HG03558 (cell line): ENCODE data around the gene PARPBP.
"Not testable (repeated sequence)": the region's sequence is repeated elsewhere in the genome, so short reads cannot be mapped to it uniquely, and the experiment has no call there.

Experiments
- ATAC-seq: cut with Tn5 transposase; IDR thresholded peaks from one replicate; pipeline ENCODE4 v1.9.1; 2021; ENCODE audit warnings: moderate number of reproducible peaks; ENCODE audit not compliant: unreplicated experiment; ENCODE audit errors: extremely low read depth

The PARPBP gene

DNA sequence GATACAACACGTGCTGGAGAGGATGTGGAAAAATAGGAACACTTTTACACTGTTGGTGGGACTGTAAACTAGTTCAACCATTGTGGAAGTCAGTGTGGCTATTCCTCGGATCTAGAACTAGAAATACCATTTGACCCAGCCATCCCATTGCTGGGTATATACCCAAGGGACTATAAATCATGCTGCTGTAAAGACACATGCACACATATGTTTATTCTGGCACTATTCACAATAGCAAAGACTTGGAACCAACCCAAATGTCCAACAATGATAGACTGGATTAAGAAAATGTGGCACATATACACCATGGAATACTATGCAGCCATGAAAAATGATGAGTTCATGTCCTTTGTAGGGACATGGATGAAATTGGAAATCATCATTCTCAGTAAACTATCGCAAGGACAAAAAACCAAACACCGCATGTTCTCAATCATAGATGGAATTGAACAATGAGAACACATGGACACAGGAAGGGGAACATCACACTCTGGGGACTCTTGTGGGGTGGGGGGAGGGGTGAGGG is 27.1 kb downstream of the PARPBP start:
- not testable (repeated sequence) for ATAC-seq

DNA sequence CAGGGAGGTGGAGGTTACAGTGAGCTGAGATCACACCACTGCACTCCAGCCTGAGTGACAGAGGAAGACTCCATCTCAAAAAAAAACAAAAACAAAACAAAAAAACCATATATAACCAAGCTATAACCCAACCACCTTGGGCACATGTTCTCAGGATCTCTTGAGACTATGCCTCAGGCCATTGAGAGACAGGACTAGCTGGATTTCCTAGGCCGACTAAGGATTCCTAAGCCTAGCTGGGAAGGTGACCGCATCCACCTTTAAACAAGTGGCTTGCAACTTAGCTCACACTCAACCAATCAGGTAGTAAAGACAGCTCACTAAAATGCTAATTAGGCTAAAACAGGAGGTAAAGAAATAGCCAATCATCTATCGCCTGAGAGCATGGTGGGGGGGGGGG is 35.2 kb downstream of the PARPBP start:
- ATAC-seq = not testable (repeated sequence)

GRCh38 chr12:102163383-102163782 is 43.4 kb downstream of the PARPBP start:
- ATAC-seq = no peak

DNA sequence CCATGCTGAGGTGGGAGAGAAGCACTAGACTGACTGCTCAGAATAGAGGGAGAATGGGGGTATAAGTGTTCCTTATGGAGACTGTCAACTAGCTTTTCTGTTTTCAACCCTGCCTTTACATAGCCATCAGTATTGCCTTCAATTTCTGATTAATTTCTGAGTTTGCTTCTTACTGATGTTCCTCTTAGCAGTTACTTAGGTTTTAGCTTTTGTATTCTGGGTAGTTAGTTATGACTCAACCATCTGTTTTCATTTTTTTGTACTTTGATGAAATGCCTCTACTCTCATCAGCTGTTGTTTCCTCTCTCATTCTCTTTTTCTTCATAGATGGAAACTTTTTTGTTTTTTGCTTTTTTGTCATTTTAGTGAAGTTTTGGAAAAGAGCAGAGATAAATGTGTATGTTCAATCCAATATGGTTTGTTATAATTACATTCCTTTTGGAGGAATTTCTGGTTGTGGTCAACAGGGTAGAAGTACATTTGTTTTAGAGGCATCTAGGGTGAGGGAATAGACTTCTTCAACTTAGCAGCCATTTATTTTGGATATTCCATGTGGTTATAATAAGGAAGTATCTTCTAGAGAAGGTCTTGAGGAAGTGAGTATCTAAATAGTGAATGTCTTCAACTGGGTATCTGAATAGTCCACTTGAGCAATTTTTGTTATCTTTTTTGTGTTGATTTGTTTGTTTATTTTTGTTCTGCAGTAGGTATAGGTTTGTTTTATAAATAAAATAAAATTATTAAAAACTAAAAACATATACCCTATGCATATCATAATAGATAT is 48.0 kb downstream of the PARPBP start:
- ATAC-seq = no peak

- ATAC-seq = no peak
Observed at GRCh38 chr12:102169922-102170621, 50.1 kb downstream of the PARPBP start.

DNA sequence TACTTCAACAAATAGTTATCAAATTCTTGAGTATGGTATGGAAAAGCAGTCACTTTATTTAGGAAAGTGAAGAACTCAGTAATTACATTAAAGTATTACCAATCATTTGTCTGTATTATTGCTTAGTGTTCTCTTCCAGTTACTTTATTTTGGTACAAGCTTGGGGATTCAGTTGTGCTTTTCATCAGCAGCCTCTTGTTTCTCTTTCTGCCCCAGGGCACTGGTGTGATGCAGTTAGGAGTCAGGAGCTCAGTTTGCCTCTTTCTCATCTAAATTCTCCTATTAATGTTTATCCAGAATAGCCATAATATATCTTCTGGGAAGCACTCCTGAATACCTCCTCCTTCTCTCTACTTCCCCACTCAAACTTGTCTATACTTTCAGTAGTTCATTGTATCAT is 52.0 kb downstream of the PARPBP start:
- no peak for ATAC-seq

GRCh38 chr12:102172436-102172835 is 52.5 kb downstream of the PARPBP start:
- ATAC-seq = no peak

GRCh38 chr12:102174117-102174516 is 54.1 kb downstream of the PARPBP start:
- ATAC-seq = no peak

GRCh38 chr12:102174761-102175160 is 54.8 kb downstream of the PARPBP start:
- ATAC-seq = no peak

DNA sequence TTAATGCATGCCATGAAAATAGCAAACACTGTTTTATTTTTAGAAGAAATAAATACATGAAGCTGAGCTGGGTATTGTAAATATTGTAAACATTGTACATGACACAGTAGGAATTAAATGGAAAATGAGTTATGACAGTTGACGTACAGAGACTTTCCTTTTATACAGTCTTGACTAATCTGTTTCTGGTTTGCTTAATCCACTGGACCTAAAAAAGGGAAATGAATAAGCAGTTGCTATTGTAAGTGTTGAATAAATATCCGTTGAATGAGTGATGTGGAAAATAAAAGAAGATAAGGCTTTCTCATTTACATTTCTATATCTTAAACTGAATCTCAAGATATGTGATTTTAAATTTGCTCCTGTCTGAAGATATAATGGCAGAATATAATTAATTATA is 62.7 kb downstream of the PARPBP start:
- ATAC-seq = no peak

- no peak for ATAC-seq
Observed at GRCh38 chr12:102195826-102196225, 75.8 kb downstream of the PARPBP start.

DNA sequence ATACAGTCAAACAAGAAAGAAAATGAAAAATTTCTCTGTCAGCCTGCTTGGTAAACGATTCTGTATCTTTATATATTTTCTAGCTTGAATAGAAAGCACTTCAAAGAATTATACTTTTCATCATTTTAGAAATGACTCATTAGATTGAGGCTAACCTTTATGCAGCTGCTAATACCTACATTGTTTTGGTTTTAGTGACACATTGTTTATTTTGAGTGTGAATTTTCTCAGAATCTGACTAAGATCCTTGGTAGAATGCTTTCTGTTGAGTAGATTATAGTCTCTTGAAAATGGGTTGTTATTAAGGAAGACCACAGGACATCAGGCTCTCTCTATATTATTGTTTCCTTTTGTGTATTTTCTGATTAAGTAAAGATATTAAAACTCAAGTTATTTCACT is 77.8 kb downstream of the PARPBP start, which contains the start of gene PMCH:
TSS of gene PMCH (minus strand) at position 45 of the 400 bp plus-strand sequence. CDS start 63 bp downstream, outside the sequence.
- ATAC-seq = peak; percentile 79

GRCh38 chr12:102201436-102202061 is 81.6 kb downstream of the PARPBP start:
- no peak for ATAC-seq

GRCh38 chr12:102202556-102202955 is 82.6 kb downstream of the PARPBP start:
- no peak for ATAC-seq

GRCh38 chr12:102204025-102204424 is 84.0 kb downstream of the PARPBP start:
- ATAC-seq = no peak

DNA sequence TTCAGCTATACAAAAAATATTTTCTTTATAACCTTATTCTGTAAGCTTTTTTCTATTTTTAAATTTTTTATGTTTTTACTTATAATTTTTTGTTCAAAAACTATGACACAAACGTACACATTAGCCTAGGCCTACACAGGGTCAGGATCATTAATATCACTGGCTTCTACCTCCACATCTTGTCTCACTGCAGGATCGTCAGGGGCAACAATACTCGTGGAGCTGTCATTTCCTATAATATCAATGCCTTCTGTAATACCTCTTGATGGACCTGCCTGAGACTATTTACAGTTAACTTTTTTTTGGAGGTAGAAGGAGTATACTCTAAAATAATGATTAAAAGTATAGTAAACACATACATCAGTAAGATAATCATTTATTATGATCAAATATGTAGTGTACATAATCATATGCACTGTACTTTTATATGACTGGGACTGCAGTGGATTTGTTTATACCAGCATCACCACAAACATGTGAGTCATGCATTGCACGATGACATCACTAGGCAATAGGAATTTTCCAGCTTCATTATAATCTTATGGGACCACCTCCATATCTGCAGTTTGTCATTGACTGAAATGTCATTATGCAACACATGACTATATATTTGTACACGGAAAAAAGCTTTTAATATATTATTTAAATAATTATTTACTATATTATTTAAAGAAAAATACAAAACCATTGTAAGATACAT is 96.2 kb downstream of the PARPBP start:
- no peak for ATAC-seq

GRCh38 chr12:102220736-102221135 is 100.8 kb downstream of the PARPBP start:
- ATAC-seq = no peak

GRCh38 chr12:102227954-102228353 is 108.0 kb downstream of the PARPBP start:
- no peak for ATAC-seq

GRCh38 chr12:102232036-102232435 is 112.1 kb downstream of the PARPBP start:
- ATAC-seq = no peak

GRCh38 chr12:102232446-102232845 is 112.5 kb downstream of the PARPBP start:
- no peak for ATAC-seq
